GM19035 (cell line): ENCODE results near the gene HNRNPA1.

ENCODE experiments used
- ATAC-seq: cut with Tn5 transposase; IDR thresholded peaks from one replicate; pipeline ENCODE4 v1.9.1; 2021; ENCODE audit not compliant: unreplicated experiment

HNRNPA1 gene

GRCh38 chr12:54333420-54334034, 53.0 kb downstream of the HNRNPA1 start:
- no peak for ATAC-seq
